Heart right ventricle (tissue), 16 donors: Measurements from ENCODE around the gene LUM. TPM values are rescaled to one million over a fixed set of nuclear protein-coding genes. Genes with fewer than 3 reads are reported as not detected.
A peak's percentile ranks its signal among the peaks of the same experiment; 100 is the strongest.

Source experiments
- ATAC-seq, 8 donors: fragments of 200-7000 bp; cut with Tn5 transposase; one replicate each; pipeline ENCODE4 v1.9.1; 2020; ENCODE audit warnings: mild to moderate bottlenecking in 8 of 8, moderate library complexity in 8 of 8, moderate number of reproducible peaks in 1 of 8
- DNase-seq, 2 donors: peaks; one replicate each; pipeline ENCODE4 v3.0.0-alpha.2; 2020
- H3K27ac ChIP-seq, 10 donors: fragments of 200-600 bp; sonication (generic) in 2 of 10; one replicate each; pipeline versions ENCODE4 v1.5.0 to v1.8.0; 2020 to 2022; ENCODE audit warnings: mild to moderate bottlenecking in 3 of 10
- H3K27me3 ChIP-seq, 7 donors: fragments of 200-600 bp; one replicate each; pipeline ENCODE4 v1.8.0; 2021 to 2022; ENCODE audit warnings: mild to moderate bottlenecking in 2 of 7
- H3K36me3 ChIP-seq, 9 donors: fragments of 200-600 bp; sonication (generic) in 1 of 9; one replicate each; pipeline versions ENCODE4 v1.5.0 to v1.8.0; 2020 to 2022; ENCODE audit warnings: mild to moderate bottlenecking in 2 of 9
- H3K4me1 ChIP-seq, 9 donors: fragments of 200-600 bp; sonication (generic) in 1 of 9; one replicate each; pipeline versions ENCODE4 v1.5.0 to v1.8.0; 2020 to 2022; ENCODE audit warnings: mild to moderate bottlenecking in 4 of 9
- H3K4me3 ChIP-seq, 10 donors: fragments of 200-600 bp; sonication (generic) in 2 of 10; one replicate each; pipeline versions ENCODE4 v1.5.0 to v1.8.0; 2020 to 2022; ENCODE audit warnings: mild to moderate bottlenecking in 7 of 10, moderate library complexity in 2 of 10
- H3K9me3 ChIP-seq, 11 donors: fragments of 200-600 bp in 10 of 11; sonication (generic) in 2 of 11; one replicate each; pipeline versions ENCODE4 v1.5.0 to v1.8.0; 2013 to 2022; ENCODE audit warnings: mild to moderate bottlenecking in 2 of 11, control low read depth in 1 of 11, moderate library complexity in 1 of 11
- WGBS, 2 donors: extraction: QIAGEN DNeasy Blood & Tissue Kit; methylation state at CpG; one replicate each; pipeline ENCODE4 v1.1.7; 2013; ENCODE audit warnings: inconsistent platforms in 1 of 2; 5-methylcytosine and 5-hydroxymethylcytosine counted together
- intact Hi-C, 10 donors: fragments of 100-400 bp; cut with DNase I; formaldehyde crosslinking; loops; one replicate each; pipeline versions ENCODE4 v1.11.1 to v1.14.2; 2022
- polyA plus RNA-seq, 2 donors: library from polyadenylated mRNA; stranded (reverse); fragments of 200-250 nt; gene quantifications; one replicate each; pipeline ENCODE4 v1.2.3, GENCODE V29; 2013
- total RNA-seq, 10 donors: library from RNA; stranded (reverse); fragmentation: NEBNext Ultra II Directional in 3 of 10; extraction: Animal tissue kit (Norgen Biotek cat#: 25700) in 3 of 10; gene quantifications; one replicate each; pipeline versions ENCODE4 v1.2.1 to v1.2.4, GENCODE V29; 2021 to 2023
- TF ChIP-seq, protein P1 (sequence below), 9 donors: fragments of 200-600 bp; sonication (generic) in 2 of 9; IDR thresholded peaks; one replicate each; pipeline versions ENCODE4 v1.5.0 to v1.8.0; 2021 to 2022; ENCODE audit warnings: antibody characterized with exemption in 9 of 9, mild to moderate bottlenecking in 5 of 9, moderate library complexity in 1 of 9
- donor health status: Arrhythmogenic right ventricular cardiomyopathy.
- donor health status: ischemic (EF 13 %, LVEDD 7.1; RV severe dilation, severe dysfunction).
- donor health status: healthy with polysubstance abuse.
- donor health status: DM: no; HTN: yes; CAD: no.
- donor health status: DM: no; HTN: no; CAD: no.
- donor health status: ischemic (EF 25% LVEDD 6.9; RV normal size, moderate dysfunction).
- donor health status: ischemic (EF 25% LVEDD 5.7; RV mildly dilated, moderate dysfunction).
- donor health status: healthy.
- donor health status: DM: yes; HTN: yes; CAD: no.
- donor health status: Ischemic cardiomyopathy.
- donor health status: ischemic (EF 35%, LVEDD 5.7; RV mildly dilated, moderate dysfunction).
- donor health status: nonischemic (EF 11% LVEDD 7.7; RV severe dilation, severe dysfunction).
- donor health status: DM: yes; HTN: yes; CAD: no.
- donor health status: PGD.
- donor health status: ischemic (EF 29% LVEDD 5.4; RV normal size, mild dysfunction).
- donor health status: nonischemic (EF 23%, LVEDD 6.1; RV moderate dilation, normal function).

LUM gene
- total and polyA plus RNA-seq, 12 donors = 25.1 to 193 (median 98.9) TPM

DNA sequence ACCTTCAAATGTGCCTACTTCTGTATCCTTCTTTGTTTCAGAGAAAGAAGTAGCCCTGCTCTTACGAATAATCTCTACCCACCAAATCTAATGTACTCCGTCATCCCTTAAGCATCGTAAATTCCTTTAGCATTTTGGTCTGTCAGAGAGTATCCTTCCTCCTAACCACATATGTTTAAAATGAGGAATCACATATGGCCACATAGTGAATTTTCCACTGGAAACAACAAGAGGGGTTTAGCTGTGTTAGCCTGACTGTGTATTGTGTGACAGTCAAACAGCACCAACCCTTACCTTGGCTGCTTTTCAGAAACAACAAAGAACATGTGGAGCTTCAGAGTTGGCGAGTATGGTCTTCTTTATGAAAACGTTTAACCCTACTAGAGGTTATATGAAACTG is 5.5 kb downstream of the LUM start:
- DNase-seq (no peak), ATAC-seq (no peak)
- WGBS, 2 donors = 71 to 73% methylated on average over 5 of the region's 5 CpGs
- TF ChIP-seq, protein P1, sequence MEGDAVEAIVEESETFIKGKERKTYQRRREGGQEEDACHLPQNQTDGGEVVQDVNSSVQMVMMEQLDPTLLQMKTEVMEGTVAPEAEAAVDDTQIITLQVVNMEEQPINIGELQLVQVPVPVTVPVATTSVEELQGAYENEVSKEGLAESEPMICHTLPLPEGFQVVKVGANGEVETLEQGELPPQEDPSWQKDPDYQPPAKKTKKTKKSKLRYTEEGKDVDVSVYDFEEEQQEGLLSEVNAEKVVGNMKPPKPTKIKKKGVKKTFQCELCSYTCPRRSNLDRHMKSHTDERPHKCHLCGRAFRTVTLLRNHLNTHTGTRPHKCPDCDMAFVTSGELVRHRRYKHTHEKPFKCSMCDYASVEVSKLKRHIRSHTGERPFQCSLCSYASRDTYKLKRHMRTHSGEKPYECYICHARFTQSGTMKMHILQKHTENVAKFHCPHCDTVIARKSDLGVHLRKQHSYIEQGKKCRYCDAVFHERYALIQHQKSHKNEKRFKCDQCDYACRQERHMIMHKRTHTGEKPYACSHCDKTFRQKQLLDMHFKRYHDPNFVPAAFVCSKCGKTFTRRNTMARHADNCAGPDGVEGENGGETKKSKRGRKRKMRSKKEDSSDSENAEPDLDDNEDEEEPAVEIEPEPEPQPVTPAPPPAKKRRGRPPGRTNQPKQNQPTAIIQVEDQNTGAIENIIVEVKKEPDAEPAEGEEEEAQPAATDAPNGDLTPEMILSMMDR (IDR thresholded peaks at IDR 0.05) = no peak
- Histone ChIP-seq H3K4me1 (no peaks in the 10 kb centered on the region), H3K27ac (peak overlapping the region in 4 of 10 donors; percentile 15 to 52 (median 34)), H3K9me3 (no peaks in the 10 kb centered on the region), H3K4me3 (peak overlapping the region in 7 of 10 donors; percentile 3 to 39 (median 30)), H3K36me3 (peaks cover 0 to 22% (median 0%) of the 10 kb centered on the region in 9 donors), H3K27me3 (no peaks in the 10 kb centered on the region)
- intact Hi-C loops = loop anchor here in 4 of 10 donors (2.0 to 5.0 kb wide), 3 partner anchors 124 to 129 kb away; no protein-coding TSS in a partner anchor

DNA sequence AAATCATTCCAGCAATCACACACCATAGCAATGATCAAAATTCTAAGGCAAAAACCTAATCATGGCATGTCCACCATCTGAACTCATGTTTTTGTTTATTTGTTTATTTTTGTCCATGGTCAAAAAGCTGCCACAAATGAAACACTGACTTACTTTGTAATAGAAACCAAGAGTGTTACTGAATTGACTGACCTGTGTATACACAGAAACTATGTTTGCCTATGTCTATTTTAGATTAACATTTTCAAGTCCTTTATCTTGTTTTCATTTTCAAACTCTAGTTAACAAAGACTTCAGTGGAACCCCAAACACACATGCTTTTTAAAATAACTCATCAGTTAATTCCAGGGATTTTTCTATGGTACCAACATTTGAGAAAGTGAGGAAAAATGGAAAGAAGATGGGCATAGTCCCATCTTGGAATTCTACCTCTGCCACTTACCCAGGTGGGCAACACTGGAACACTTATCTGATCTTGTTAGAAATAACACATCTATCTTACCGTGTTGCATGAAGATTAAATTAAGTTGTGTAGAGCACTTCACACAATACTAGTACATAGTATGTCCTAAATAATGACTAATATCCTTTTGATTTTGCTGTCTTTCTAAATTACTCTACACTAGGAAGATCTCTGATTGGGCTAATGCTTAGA is 6.4 kb downstream of the LUM start:
- WGBS, 2 donors = 56 to 74% methylated on average over 1 of the region's 1 CpG
- intact Hi-C loops = loop anchor here in 3 of 10 donors (5.0 kb wide), 2 partner anchors 123 to 128 kb away; no protein-coding TSS in a partner anchor

DNA sequence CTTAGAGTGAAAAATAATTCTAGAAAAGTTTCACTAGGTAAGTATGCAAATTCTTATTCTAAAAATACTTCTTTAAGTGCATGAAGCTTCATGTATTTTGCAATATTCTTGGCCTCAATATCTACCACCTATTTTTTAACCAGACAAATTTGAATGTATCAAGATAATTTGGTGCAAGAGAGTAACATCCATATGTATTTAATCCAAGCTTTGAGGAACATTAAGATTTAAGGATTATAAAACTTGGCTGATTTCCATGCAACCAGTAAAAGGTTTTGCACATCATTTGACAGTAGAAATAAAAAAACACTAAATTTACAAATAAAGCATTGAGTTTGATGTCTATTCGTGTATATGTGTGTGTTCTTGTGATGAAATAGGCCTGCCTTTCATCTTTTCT is 7.7 kb downstream of the LUM start:
- WGBS, 2 donors = 62 to 72% methylated on average over 1 of the region's 1 CpG
- TF ChIP-seq, protein P1 (IDR thresholded peaks at IDR 0.05) = no peak
- H3K4me1 ChIP-seq = no peaks in the 10 kb centered on the region
- no peak for ATAC-seq
- peaks cover 0 to 22% (median 0%) of the 10 kb centered on the region in 9 donors for H3K36me3 ChIP-seq
- no peaks in the 10 kb centered on the region for H3K9me3 ChIP-seq
- H3K4me3 ChIP-seq = no peak overlapping the region
- no peak for DNase-seq
- no peaks in the 10 kb centered on the region for H3K27me3 ChIP-seq
- intact Hi-C loops = no loop called here
- no peak overlapping the region for H3K27ac ChIP-seq

More for the DNA sequence above, 6.4 kb downstream of the LUM start:
- ATAC-seq (no peak), DNase-seq (no peak)
- no peaks in the 10 kb centered on the region for H3K27me3 ChIP-seq
- H3K4me1 ChIP-seq = no peaks in the 10 kb centered on the region
- TF ChIP-seq, protein P1 (IDR thresholded peaks at IDR 0.05) = no peak
- peak overlapping the region in 6 of 10 donors; percentile 3 to 39 (median 31) for H3K4me3 ChIP-seq
- peak overlapping the region in 3 of 10 donors; percentile 17 to 52 (median 32) for H3K27ac ChIP-seq
- H3K9me3 ChIP-seq = no peaks in the 10 kb centered on the region
- H3K36me3 ChIP-seq = peaks cover 0 to 22% (median 0%) of the 10 kb centered on the region in 9 donors

DNA sequence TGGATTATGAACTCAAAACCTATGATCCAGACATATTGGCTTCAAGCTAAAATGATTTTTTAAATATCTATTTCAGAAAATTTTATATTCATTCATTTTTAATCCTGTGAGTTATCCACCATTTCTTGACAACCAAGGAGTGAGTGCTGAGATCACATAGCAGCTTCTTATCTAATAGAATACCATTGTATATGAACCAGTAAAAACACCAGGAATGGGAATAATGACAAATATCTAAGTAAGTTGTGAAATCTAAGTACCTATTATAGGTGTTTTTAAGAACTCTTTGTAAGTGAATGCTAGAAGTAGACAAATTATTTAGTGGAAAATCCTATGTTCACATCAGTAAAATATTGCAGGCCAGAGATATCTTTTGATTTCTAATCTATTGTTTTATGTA is 8.2 kb downstream of the LUM start:
- DNase-seq (no peak), ATAC-seq (no peak)
- no peaks in the 10 kb centered on the region for H3K9me3 ChIP-seq
- no peaks in the 10 kb centered on the region for H3K27me3 ChIP-seq
- TF ChIP-seq, protein P1 (IDR thresholded peaks at IDR 0.05) = no peak
- intact Hi-C loops = no loop called here
- H3K27ac ChIP-seq = no peak overlapping the region
- no peak overlapping the region for H3K4me3 ChIP-seq
- H3K36me3 ChIP-seq = peaks cover 0 to 22% (median 0%) of the 10 kb centered on the region in 9 donors
- no peaks in the 10 kb centered on the region for H3K4me1 ChIP-seq
